ENCODE measurements around the gene LIPK.
"Not testable (repeated sequence)": the region's sequence is repeated elsewhere in the genome, so short reads cannot be mapped to it uniquely, and the experiment has no call there.

Gene LIPK

GRCh38 chr10:88721392-88721791 lies 15.3 kb downstream of the LIPK start:
- DNase-seq, result no peak

- DNase-seq, result no peak
These were observed 19.7 kb downstream of the LIPK start for GRCh38 chr10:88725798-88726197.

- no peak for DNase-seq
These were observed 22.2 kb downstream of the LIPK start for GRCh38 chr10:88728107-88728763.

GRCh38 chr10:88730864-88731263 lies 24.8 kb downstream of the LIPK start:
- DNase-seq, result no peak

- DNase-seq, result no peak
These were observed 25.2 kb downstream of the LIPK start for GRCh38 chr10:88731296-88731695.

GRCh38 chr10:88733215-88733614 lies 27.2 kb downstream of the LIPK start:
- no peak for DNase-seq

GRCh38 chr10:88735661-88736060 lies 29.6 kb downstream of the LIPK start:
- no peak for DNase-seq

GRCh38 chr10:88741921-88742320 lies 35.9 kb downstream of the LIPK start:
- not testable (repeated sequence) for DNase-seq

- DNase-seq, result no peak
These were observed 36.4 kb downstream of the LIPK start for GRCh38 chr10:88742448-88742847.

- DNase-seq, result no peak
These were observed 38.0 kb downstream of the LIPK start for GRCh38 chr10:88744002-88744401.

- DNase-seq, result no peak
These were observed 39.6 kb downstream of the LIPK start for GRCh38 chr10:88745633-88746032.

- no peak for DNase-seq
These were observed 48.2 kb downstream of the LIPK start for GRCh38 chr10:88754287-88754686.

GRCh38 chr10:88755753-88756152 lies 49.7 kb downstream of the LIPK start:
- DNase-seq, result no peak

GRCh38 chr10:88756660-88757059 lies 50.6 kb downstream of the LIPK start:
- DNase-seq, result no peak

- peak in 2 of 14 donors; percentile 1 to 3 for DNase-seq
These were observed 53.5 kb downstream of the LIPK start, which contains the start of gene LIPN for GRCh38 chr10:88759366-88760101. Gene LIPN, plus strand, starts transcription at chr10:88760020. Its CDS starts 1,386 bp downstream, at chr10:88761406.

GRCh38 chr10:88762906-88763305 lies 56.9 kb downstream of the LIPK start:
- DNase-seq, result no peak

GRCh38 chr10:88763441-88763840 lies 57.4 kb downstream of the LIPK start:
- no peak for DNase-seq

GRCh38 chr10:88764110-88764509 lies 58.1 kb downstream of the LIPK start:
- no peak for DNase-seq

- DNase-seq, result no peak
These were observed 59.8 kb downstream of the LIPK start for GRCh38 chr10:88765816-88766215.

- DNase-seq, result no peak
These were observed 63.3 kb downstream of the LIPK start for GRCh38 chr10:88769384-88769783.

- no peak for DNase-seq
These were observed 75.2 kb downstream of the LIPK start for GRCh38 chr10:88781206-88781605.

- no peak for DNase-seq
These were observed 76.2 kb downstream of the LIPK start for GRCh38 chr10:88782222-88782621.

GRCh38 chr10:88783724-88784123 lies 77.7 kb downstream of the LIPK start:
- DNase-seq, result no peak

Data from C1 segment of cervical spinal cord (tissue), 14 donors.